Endodermal cell (in vitro differentiated cells): ENCODE data around the gene BAG5. TPM values are rescaled to one million over a fixed set of nuclear protein-coding genes. Genes with fewer than 3 reads are reported as not detected.

ENCODE experiments used
- DNase-seq: peaks from one replicate; pipeline ENCODE4 v3.0.0-alpha.2; 2017
- H3K27ac ChIP-seq: 2 replicates; pipeline ENCODE4 v1.5.1; 2013; ENCODE audit warnings: mild to moderate bottlenecking, low read depth, low read length, moderate library complexity
- H3K27me3 ChIP-seq: 2 replicates; pipeline ENCODE4 v1.6.1; 2013; ENCODE audit warnings: mild to moderate bottlenecking, low read length, moderate library complexity; ENCODE audit not compliant: insufficient read depth, control insufficient read depth, poor library complexity, severe bottlenecking
- H3K36me3 ChIP-seq: 2 replicates; pipeline ENCODE4 v1.7.0; 2013; ENCODE audit warnings: mild to moderate bottlenecking, low read length, moderate library complexity; ENCODE audit not compliant: control insufficient read depth, insufficient read depth
- H3K4me1 ChIP-seq: one replicate; pipeline ENCODE4 v1.7.0; 2013; ENCODE audit warnings: low read length; ENCODE audit not compliant: control insufficient read depth, insufficient read depth
- H3K4me3 ChIP-seq: 2 replicates; pipeline ENCODE4 v1.5.1; 2013; ENCODE audit warnings: mild to moderate bottlenecking, low read length, moderate library complexity
- H3K9ac ChIP-seq: 2 replicates; pipeline ENCODE4 v1.6.1; 2013; ENCODE audit warnings: mild to moderate bottlenecking, low read length, moderate library complexity; ENCODE audit not compliant: poor library complexity, severe bottlenecking; ENCODE audit errors: extremely low read depth
- H3K9me3 ChIP-seq: 2 replicates; pipeline ENCODE4 v1.6.1; 2013; ENCODE audit warnings: mild to moderate bottlenecking, low read length, moderate library complexity; ENCODE audit not compliant: control insufficient read depth
- H3K27ac Mint-ChIP-seq: 2 replicates; pipeline ENCODE4 v1.8.0; 2020; ENCODE audit warnings: mixed read lengths
- H3K27me3 Mint-ChIP-seq: 2 replicates; pipeline ENCODE4 v1.8.0; 2021; ENCODE audit warnings: mild to moderate bottlenecking, mixed read lengths; ENCODE audit not compliant: insufficient read depth
- H3K36me3 Mint-ChIP-seq: 2 replicates; pipeline ENCODE4 v1.8.0; 2020; ENCODE audit warnings: low read depth, mixed read lengths
- H3K4me1 Mint-ChIP-seq: 2 replicates; pipeline ENCODE4 v1.8.0; 2020; ENCODE audit warnings: mixed read lengths
- H3K4me3 Mint-ChIP-seq: 2 replicates; pipeline ENCODE4 v1.8.0; 2020; ENCODE audit warnings: mild to moderate bottlenecking, moderate library complexity, mixed read lengths
- H3K9me3 Mint-ChIP-seq: 2 replicates; pipeline ENCODE4 v1.8.0; 2020; ENCODE audit warnings: mild to moderate bottlenecking, mixed read lengths
- WGBS, 2 experiments: methylation state at CpG; one replicate each; pipeline versions ENCODE4 v1.1.5 to v1.1.7; 2013; ENCODE audit warnings: missing lambda C conversion rate in 2 of 2, mixed read lengths in 1 of 2; ENCODE audit not compliant: insufficient coverage in 1 of 2, insufficient read length in 1 of 2; 5-methylcytosine and 5-hydroxymethylcytosine counted together
- total RNA-seq, 2 donors: library from RNA; stranded (reverse); fragmentation: NEBNext Ultra II Directional in 1 of 2; extraction: Animal tissue kit (Norgen Biotek cat#: 25700) in 1 of 2; gene quantifications; 2 replicates in 1 of 2; 3 replicates in 1 of 2; pipeline ENCODE4 v1.2.1, GENCODE V29; 2021
- TF ChIP-seq, protein P1 (sequence below): fragments of 200-600 bp; sonication (generic); conservative IDR thresholded peaks from 2 replicates; pipeline ENCODE4 v1.5.0; 2021; ENCODE audit warnings: antibody characterized with exemption, mild to moderate bottlenecking

BAG5 gene
- total RNA-seq, 2 donors from 2014 or later = 27.6 to 28.1 TPM

GRCh38 chr14:103543140-103543539 is 19.3 kb downstream of the BAG5 start:
- H3K36me3 ChIP-seq = no peaks in the 10 kb centered on the region
- no peak overlapping the region for H3K9ac ChIP-seq
- H3K27me3 Mint-ChIP-seq = peaks cover 3% of the 10 kb centered on the region
- peak overlapping the region; percentile 80 for H3K27ac Mint-ChIP-seq
- peaks cover 11% of the 10 kb centered on the region for H3K4me1 ChIP-seq
- H3K27me3 ChIP-seq = no peaks in the 10 kb centered on the region
- H3K4me1 Mint-ChIP-seq = no peaks in the 10 kb centered on the region
- peak overlapping the region; percentile 100 for H3K27ac ChIP-seq
- H3K9me3 Mint-ChIP-seq = no peaks in the 10 kb centered on the region
- 78 to 100% methylated on average over 2 to 10 of the region's 10 CpGs for WGBS, 2 experiments
- no peaks in the 10 kb centered on the region for H3K9me3 ChIP-seq
- no peaks in the 10 kb centered on the region for H3K36me3 Mint-ChIP-seq
- H3K4me3 Mint-ChIP-seq = no peak overlapping the region
- TF ChIP-seq, protein P1, sequence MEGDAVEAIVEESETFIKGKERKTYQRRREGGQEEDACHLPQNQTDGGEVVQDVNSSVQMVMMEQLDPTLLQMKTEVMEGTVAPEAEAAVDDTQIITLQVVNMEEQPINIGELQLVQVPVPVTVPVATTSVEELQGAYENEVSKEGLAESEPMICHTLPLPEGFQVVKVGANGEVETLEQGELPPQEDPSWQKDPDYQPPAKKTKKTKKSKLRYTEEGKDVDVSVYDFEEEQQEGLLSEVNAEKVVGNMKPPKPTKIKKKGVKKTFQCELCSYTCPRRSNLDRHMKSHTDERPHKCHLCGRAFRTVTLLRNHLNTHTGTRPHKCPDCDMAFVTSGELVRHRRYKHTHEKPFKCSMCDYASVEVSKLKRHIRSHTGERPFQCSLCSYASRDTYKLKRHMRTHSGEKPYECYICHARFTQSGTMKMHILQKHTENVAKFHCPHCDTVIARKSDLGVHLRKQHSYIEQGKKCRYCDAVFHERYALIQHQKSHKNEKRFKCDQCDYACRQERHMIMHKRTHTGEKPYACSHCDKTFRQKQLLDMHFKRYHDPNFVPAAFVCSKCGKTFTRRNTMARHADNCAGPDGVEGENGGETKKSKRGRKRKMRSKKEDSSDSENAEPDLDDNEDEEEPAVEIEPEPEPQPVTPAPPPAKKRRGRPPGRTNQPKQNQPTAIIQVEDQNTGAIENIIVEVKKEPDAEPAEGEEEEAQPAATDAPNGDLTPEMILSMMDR = no peak
- no peak overlapping the region for H3K4me3 ChIP-seq
- DNase-seq = no peak

DNA sequence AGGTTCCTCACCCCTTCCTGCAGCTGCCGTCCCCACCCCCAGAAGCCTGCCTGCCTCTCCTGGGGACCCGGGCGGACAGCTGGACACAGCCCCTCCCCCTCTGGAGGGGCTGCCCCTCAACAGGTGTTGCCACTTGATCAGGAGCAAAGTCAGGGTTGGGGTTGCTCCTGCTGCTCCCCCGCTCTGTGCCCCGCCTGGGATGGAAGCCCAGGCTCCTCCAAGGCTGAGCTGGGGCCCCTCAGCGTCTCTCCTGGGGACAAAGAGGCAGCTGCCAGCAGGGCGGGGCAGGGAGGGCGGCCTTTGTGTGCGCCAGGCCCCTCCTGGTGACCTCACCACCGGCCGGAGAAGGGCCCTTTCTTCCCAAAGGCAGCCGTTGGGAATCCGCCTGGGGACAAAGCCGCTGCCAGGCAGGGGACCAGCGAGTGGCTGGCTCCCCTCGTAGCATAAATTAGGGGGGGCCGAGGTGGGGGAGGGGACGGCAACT is 19.8 kb downstream of the BAG5 start:
- no peaks in the 10 kb centered on the region for H3K36me3 ChIP-seq
- H3K9me3 Mint-ChIP-seq = no peaks in the 10 kb centered on the region
- no peaks in the 10 kb centered on the region for H3K27me3 ChIP-seq
- H3K4me1 Mint-ChIP-seq = no peaks in the 10 kb centered on the region
- peak overlapping the region; percentile 100 for H3K27ac ChIP-seq
- H3K4me3 ChIP-seq = no peak overlapping the region
- peak overlapping the region; percentile 47 for H3K9ac ChIP-seq
- no peaks in the 10 kb centered on the region for H3K9me3 ChIP-seq
- TF ChIP-seq, protein P1 = peak; percentile 2
- WGBS, 2 experiments = 19 to 31% methylated on average over 11 to 18 of the region's 18 CpGs
- peaks cover 11% of the 10 kb centered on the region for H3K4me1 ChIP-seq
- peak; percentile 93 for DNase-seq
- peaks cover 3% of the 10 kb centered on the region for H3K27me3 Mint-ChIP-seq
- H3K27ac Mint-ChIP-seq = peak overlapping the region; percentile 80
- H3K4me3 Mint-ChIP-seq = no peak overlapping the region
- no peaks in the 10 kb centered on the region for H3K36me3 Mint-ChIP-seq

GRCh38 chr14:103541709-103542604 is 20.5 kb downstream of the BAG5 start:
- Histone ChIP-seq H3K4me3 (no peak overlapping the region), H3K9ac (peak overlapping the region; percentile 47), H3K27me3 (no peaks in the 10 kb centered on the region), H3K9me3 (no peaks in the 10 kb centered on the region), H3K36me3 (no peaks in the 10 kb centered on the region), H3K27ac (peak overlapping the region; percentile 100), H3K4me1 (peaks cover 11% of the 10 kb centered on the region)
- Mint-ChIP-seq H3K4me1 (no peaks in the 10 kb centered on the region), H3K27ac (peak overlapping the region; percentile 17), H3K36me3 (no peaks in the 10 kb centered on the region), H3K9me3 (no peaks in the 10 kb centered on the region), H3K27me3 (peaks cover 3% of the 10 kb centered on the region), H3K4me3 (no peak overlapping the region)
- WGBS, 2 experiments = 79% methylated on average over 17 to 33 of the region's 33 CpGs
- DNase-seq = no peak
- TF ChIP-seq, protein P1 = peak; percentile 22
